Measurements from ENCODE around the gene NELL2.

NELL2 gene

DNA sequence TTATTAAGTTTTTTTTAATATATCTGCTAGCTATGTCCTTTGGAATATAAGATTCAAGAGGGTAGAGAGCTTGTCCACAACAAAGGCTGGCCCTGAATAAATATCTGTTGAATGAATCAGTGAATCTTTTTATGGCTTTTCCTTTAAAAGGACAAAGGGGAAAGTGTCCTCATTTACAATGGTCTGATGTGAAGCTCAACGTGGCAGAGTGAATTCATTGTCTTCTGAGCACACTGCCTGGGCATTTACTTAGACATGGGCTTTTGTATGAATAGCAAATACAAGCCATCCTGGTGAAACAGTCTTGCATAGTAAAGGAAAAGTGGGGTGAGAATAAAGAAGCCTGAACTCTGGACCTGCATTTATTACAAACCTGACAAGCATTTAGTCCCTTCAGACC, 201.2 kb downstream of the NELL2 start:
- 0 to 11% methylated on average over 1 of the region's 1 CpG for WGBS, 2 experiments
- peaks cover 3% of the 10 kb centered on the region for H3K36me3 ChIP-seq (ENCODE audit: control insufficient read depth, insufficient read depth, low read length)
- no peak overlapping the region for H3K4me3 ChIP-seq (ENCODE audit: insufficient read depth, low read depth, low read length)

DNA sequence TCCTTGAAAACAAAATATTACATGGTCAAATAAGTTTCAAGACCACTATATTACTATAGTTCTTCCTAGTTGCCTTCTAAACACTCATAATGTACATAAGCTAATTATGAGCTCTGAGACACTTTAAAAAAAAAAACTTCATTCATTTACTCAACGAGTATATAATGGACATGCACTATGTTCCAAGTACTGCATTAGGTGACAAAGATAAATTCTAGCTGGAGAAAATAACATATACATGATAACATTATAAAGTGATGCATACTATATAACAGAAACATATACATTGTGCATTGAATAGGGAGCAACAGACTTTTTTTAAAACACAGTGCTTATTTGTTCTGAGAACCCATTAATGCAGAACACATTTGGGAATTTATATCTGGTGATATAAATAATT, 202.3 kb downstream of the NELL2 start:
- Histone ChIP-seq H3K27me3 (ENCODE audit: control insufficient read depth, insufficient read depth, low read length, poor library complexity, severe bottlenecking) (no peaks in the 10 kb centered on the region), H3K4me1 (ENCODE audit: control insufficient read depth, insufficient read depth, low read length) (peaks cover 11% of the 10 kb centered on the region), H3K27ac (ENCODE audit: insufficient read depth, low read depth, low read length, poor library complexity, severe bottlenecking) (no peak overlapping the region), H3K9me3 (ENCODE audit: control insufficient read depth, low read length) (no peaks in the 10 kb centered on the region), H3K36me3 (ENCODE audit: control insufficient read depth, insufficient read depth, low read length) (peaks cover 3% of the 10 kb centered on the region), H3K4me3 (ENCODE audit: insufficient read depth, low read depth, low read length) (no peak overlapping the region)
- 80% methylated on average over 1 of the region's 1 CpG; no CpG with 5 or more reads in 1 of the 2 experiments for WGBS, 2 experiments

More for the DNA sequence above, 201.2 kb downstream of the NELL2 start:
- Histone ChIP-seq H3K27me3 (ENCODE audit: control insufficient read depth, insufficient read depth, low read length, poor library complexity, severe bottlenecking) (no peaks in the 10 kb centered on the region), H3K27ac (ENCODE audit: insufficient read depth, low read depth, low read length, poor library complexity, severe bottlenecking) (no peak overlapping the region), H3K4me1 (ENCODE audit: control insufficient read depth, insufficient read depth, low read length) (peaks cover 11% of the 10 kb centered on the region), H3K9me3 (ENCODE audit: control insufficient read depth, low read length) (no peaks in the 10 kb centered on the region)

DNA sequence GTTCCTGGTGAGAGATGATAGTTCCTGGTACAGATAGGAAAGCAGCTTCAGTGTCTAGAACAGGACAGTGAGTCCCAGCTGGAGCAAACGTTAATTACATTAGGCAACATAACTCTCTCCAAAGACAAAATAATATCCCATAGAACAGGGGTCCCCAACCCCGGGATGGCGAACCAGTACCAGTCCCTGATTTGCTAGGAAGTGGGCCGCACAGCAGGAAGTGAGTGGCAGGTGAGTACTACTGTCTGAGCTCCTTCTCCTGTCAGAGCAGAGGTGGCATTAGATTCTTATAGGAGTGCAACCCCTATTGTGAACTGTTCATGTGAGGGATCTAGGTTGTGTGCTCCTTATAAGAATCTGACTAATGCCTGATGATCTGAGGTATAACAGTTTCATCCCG, 204.1 kb downstream of the NELL2 start:
- peaks cover 3% of the 10 kb centered on the region for H3K36me3 ChIP-seq (ENCODE audit: control insufficient read depth, insufficient read depth, low read length)
- 94 to 96% methylated on average over 5 of the region's 5 CpGs for WGBS, 2 experiments
- no peaks in the 10 kb centered on the region for H3K27me3 ChIP-seq (ENCODE audit: control insufficient read depth, insufficient read depth, low read length, poor library complexity, severe bottlenecking)
- H3K9me3 ChIP-seq (ENCODE audit: control insufficient read depth, low read length), result no peaks in the 10 kb centered on the region
- no peak overlapping the region for H3K4me3 ChIP-seq (ENCODE audit: insufficient read depth, low read depth, low read length)
- no peak overlapping the region for H3K27ac ChIP-seq (ENCODE audit: insufficient read depth, low read depth, low read length, poor library complexity, severe bottlenecking)
- peaks cover 11% of the 10 kb centered on the region for H3K4me1 ChIP-seq (ENCODE audit: control insufficient read depth, insufficient read depth, low read length)

DNA sequence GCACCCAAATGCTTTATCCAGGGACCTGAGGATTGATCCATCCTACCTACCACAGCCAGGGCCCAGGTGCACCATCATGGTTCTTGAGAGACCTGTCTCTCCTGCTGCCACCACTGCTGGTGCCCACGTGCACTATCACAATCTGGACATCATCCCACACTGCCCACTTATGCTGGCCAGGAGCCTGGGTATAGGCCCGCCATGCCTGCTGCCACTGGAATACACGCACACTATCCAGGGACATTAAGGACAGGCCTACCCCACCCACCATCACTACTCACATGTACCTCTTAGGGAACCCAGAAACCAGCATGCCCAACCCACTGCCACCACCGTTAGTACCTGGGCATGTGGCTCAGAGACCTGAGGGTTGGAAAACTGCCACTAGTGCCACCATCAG, 207.7 kb downstream of the NELL2 start:
- no peaks in the 10 kb centered on the region for H3K9me3 ChIP-seq (ENCODE audit: control insufficient read depth, low read length)
- no peak overlapping the region for H3K4me3 ChIP-seq (ENCODE audit: insufficient read depth, low read depth, low read length)
- peaks cover 3% of the 10 kb centered on the region for H3K36me3 ChIP-seq (ENCODE audit: control insufficient read depth, insufficient read depth, low read length)
- no peaks in the 10 kb centered on the region for H3K27me3 ChIP-seq (ENCODE audit: control insufficient read depth, insufficient read depth, low read length, poor library complexity, severe bottlenecking)
- WGBS, 2 experiments, result 94 to 97% methylated on average over 4 of the region's 4 CpGs
- no peak overlapping the region for H3K27ac ChIP-seq (ENCODE audit: insufficient read depth, low read depth, low read length, poor library complexity, severe bottlenecking)
- H3K4me1 ChIP-seq (ENCODE audit: control insufficient read depth, insufficient read depth, low read length), result no peaks in the 10 kb centered on the region

DNA sequence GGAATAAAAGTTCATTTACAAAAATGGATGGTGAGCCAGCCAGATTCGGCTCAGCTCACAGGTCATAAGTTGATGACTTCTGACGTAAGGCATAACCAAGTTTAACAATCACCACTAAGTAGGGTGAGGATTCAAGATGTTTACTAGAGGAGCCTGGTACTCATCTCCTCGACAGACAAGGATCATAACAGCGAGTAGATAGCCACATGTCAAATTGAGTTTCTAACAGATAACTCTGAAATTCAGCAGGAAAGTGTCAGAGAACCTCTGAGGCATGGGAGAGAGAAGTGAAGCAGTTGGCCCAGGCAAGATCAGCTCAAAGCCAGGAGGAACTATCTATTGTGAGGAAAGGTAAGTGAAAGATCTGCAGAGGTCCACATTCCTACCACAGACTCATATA, 208.7 kb downstream of the NELL2 start:
- Histone ChIP-seq H3K36me3 (ENCODE audit: control insufficient read depth, insufficient read depth, low read length) (peaks cover 3% of the 10 kb centered on the region), H3K27ac (ENCODE audit: insufficient read depth, low read depth, low read length, poor library complexity, severe bottlenecking) (no peak overlapping the region), H3K4me1 (ENCODE audit: control insufficient read depth, insufficient read depth, low read length) (no peaks in the 10 kb centered on the region), H3K4me3 (ENCODE audit: insufficient read depth, low read depth, low read length) (no peak overlapping the region), H3K27me3 (ENCODE audit: control insufficient read depth, insufficient read depth, low read length, poor library complexity, severe bottlenecking) (no peaks in the 10 kb centered on the region), H3K9me3 (ENCODE audit: control insufficient read depth, low read length) (no peaks in the 10 kb centered on the region)
- 96% methylated on average over 4 of the region's 4 CpGs for WGBS, 2 experiments

DNA sequence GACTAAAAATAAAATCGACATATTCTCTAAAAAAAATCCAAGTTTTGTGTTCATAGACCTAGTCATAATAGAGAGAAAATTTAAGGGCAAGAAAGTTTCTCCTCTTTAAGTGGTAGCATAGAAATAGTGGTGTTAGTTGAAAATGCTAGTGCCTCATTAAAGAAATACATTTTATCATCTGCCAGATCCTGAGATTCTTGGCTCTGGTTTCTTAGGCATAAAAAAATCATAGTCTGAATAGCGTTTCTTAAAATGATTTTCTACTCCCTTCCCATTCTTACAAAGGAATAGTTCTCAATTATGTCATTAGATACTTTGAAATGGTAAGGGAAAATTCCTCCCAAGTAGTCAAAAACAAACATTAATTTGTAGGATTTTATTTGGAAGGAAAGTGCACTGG, 212.8 kb downstream of the NELL2 start:
- Histone ChIP-seq H3K36me3 (ENCODE audit: control insufficient read depth, insufficient read depth, low read length) (no peaks in the 10 kb centered on the region), H3K4me1 (ENCODE audit: control insufficient read depth, insufficient read depth, low read length) (no peaks in the 10 kb centered on the region), H3K4me3 (ENCODE audit: insufficient read depth, low read depth, low read length) (no peak overlapping the region), H3K27me3 (ENCODE audit: control insufficient read depth, insufficient read depth, low read length, poor library complexity, severe bottlenecking) (no peaks in the 10 kb centered on the region), H3K9me3 (ENCODE audit: control insufficient read depth, low read length) (no peaks in the 10 kb centered on the region), H3K27ac (ENCODE audit: insufficient read depth, low read depth, low read length, poor library complexity, severe bottlenecking) (no peak overlapping the region)
- 100% methylated on average over 2 of the region's 2 CpGs; no CpG with 5 or more reads in 1 of the 2 experiments for WGBS, 2 experiments

DNA sequence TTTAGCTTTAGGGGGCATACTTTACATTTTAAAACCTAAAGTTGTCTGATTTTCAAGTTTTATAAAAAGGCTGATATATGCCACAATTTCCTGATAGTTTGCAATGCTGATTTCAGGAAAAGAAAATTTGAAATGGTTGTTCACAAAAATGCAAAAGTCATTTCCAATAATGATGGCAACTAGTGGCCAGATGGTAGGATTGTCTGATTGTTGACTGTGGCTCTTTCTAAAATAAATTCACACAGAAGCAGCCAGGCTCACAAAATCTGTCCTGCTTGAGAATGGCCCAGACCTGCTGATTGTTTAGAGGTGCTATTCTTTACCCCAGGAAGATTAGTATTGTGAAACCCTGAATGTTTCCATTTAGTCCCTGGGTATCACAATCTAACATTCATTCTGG, 220.3 kb downstream of the NELL2 start:
- Histone ChIP-seq H3K9me3 (ENCODE audit: control insufficient read depth, low read length) (no peaks in the 10 kb centered on the region), H3K4me3 (ENCODE audit: insufficient read depth, low read depth, low read length) (no peak overlapping the region), H3K36me3 (ENCODE audit: control insufficient read depth, insufficient read depth, low read length) (no peaks in the 10 kb centered on the region), H3K27me3 (ENCODE audit: control insufficient read depth, insufficient read depth, low read length, poor library complexity, severe bottlenecking) (no peaks in the 10 kb centered on the region), H3K4me1 (ENCODE audit: control insufficient read depth, insufficient read depth, low read length) (peaks cover 9% of the 10 kb centered on the region), H3K27ac (ENCODE audit: insufficient read depth, low read depth, low read length, poor library complexity, severe bottlenecking) (no peak overlapping the region)

DNA sequence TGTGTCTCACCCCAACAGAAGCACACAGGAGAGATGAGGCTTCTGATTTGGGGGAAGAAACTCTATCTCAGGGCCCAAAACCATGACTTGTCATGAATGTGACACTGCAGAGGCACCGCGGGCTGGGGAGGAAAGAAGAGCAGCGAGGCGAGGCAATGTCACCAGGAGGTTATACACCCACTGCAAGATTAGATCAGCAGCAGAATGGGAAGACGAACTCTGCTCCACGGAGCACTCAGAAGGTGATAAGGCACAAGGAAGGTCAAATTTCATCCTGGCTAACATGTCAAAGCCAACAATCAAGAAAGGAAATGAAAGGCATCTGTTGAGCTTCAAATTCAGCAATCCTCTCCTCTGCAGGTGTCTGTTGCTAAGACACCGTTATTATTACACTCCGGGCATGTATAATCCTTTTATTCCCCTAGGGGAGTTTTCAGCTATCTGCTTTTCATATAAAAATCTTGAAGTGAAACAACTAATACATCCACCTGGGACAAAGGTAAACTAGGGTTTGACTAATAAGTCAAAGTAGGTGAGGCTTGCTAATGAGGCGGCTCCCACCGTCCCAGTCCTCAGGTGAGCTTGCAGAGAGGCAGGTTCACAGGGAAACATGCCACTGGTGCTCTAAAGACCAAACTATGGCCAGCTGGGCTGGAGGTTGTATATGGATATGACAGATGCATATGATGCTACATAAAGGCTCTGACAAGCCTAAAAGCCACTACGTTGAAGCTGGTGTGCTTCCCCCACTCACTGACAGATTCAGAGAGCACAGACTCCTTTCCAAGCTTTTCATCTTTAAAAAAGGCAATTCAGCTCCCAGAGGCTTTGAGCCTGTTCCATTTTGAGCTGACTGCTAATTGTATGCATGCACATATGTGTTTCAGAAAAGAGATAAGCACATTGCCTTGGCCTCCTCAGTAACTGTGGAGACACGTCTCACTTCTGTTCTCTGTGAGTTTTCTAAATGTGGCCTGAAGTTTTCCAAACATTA, 221.2 kb downstream of the NELL2 start:
- H3K27me3 ChIP-seq (ENCODE audit: control insufficient read depth, insufficient read depth, low read length, poor library complexity, severe bottlenecking), result no peaks in the 10 kb centered on the region
- no peak overlapping the region for H3K4me3 ChIP-seq (ENCODE audit: insufficient read depth, low read depth, low read length)
- H3K9me3 ChIP-seq (ENCODE audit: control insufficient read depth, low read length), result no peaks in the 10 kb centered on the region
- 53 to 54% methylated on average over 12 of the region's 12 CpGs for WGBS, 2 experiments
- peak overlapping the region; percentile 47 for H3K27ac ChIP-seq (ENCODE audit: insufficient read depth, low read depth, low read length, poor library complexity, severe bottlenecking)
- H3K36me3 ChIP-seq (ENCODE audit: control insufficient read depth, insufficient read depth, low read length), result no peaks in the 10 kb centered on the region
- H3K4me1 ChIP-seq (ENCODE audit: control insufficient read depth, insufficient read depth, low read length), result peaks cover 9% of the 10 kb centered on the region

DNA sequence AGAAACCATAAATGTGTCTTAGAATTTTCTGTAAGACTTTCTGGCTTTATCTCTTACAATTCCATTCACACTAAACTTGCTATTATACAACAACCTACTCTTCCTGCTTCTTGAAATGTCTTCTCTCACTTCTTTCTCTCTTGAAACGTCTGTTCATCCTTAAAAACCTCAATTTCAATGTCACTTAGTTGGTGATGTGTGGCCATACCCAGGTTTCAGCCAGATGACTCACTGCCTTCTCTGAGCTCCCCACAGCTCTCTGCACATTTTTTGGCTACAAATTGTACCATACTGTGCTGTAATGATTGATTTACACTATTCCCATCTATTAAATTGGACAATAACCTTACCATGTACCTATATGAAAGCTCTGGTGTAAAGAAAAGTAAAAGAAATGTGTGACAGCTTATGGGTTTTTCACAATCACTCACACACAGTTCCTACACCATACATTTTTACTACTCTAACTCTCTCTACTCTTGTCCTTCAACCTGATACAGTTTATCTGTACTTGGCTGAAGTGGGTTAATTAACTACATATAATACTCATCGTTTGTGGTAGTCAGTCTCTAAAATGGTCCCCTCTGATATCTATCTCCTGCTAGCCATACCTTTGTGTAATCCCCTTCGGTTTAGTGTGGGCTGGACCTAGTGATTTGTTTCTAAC, 222.1 kb downstream of the NELL2 start:
- Histone ChIP-seq H3K4me3 (ENCODE audit: insufficient read depth, low read depth, low read length) (no peak overlapping the region), H3K27me3 (ENCODE audit: control insufficient read depth, insufficient read depth, low read length, poor library complexity, severe bottlenecking) (no peaks in the 10 kb centered on the region), H3K4me1 (ENCODE audit: control insufficient read depth, insufficient read depth, low read length) (peaks cover 9% of the 10 kb centered on the region), H3K36me3 (ENCODE audit: control insufficient read depth, insufficient read depth, low read length) (no peaks in the 10 kb centered on the region), H3K27ac (ENCODE audit: insufficient read depth, low read depth, low read length, poor library complexity, severe bottlenecking) (no peak overlapping the region), H3K9me3 (ENCODE audit: control insufficient read depth, low read length) (no peaks in the 10 kb centered on the region)
- WGBS, 2 experiments, result 81 to 85% methylated on average over 3 of the region's 3 CpGs

DNA sequence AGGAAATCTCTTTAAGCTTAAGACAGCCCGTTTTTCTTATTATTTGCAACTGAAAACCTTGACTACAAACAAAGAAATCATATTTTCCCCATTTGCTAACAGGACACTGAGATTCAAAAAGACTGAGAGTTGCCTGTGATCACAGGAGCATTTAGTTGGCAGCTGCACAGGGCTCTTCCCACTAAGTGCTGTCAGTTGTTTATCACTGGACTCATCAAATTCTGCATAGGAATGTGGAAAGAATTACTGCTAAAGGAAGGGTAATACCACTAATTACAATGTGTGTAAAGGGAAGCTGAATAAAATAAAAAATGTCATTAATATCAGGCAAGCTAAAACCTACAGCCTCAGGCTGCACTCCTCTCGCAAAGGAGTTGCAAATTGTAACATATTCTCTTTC, 226.4 kb downstream of the NELL2 start:
- H3K4me1 ChIP-seq (ENCODE audit: control insufficient read depth, insufficient read depth, low read length), result peaks cover 3% of the 10 kb centered on the region
- no peak overlapping the region for H3K27ac ChIP-seq (ENCODE audit: insufficient read depth, low read depth, low read length, poor library complexity, severe bottlenecking)
- H3K4me3 ChIP-seq (ENCODE audit: insufficient read depth, low read depth, low read length), result no peak overlapping the region
- WGBS, 2 experiments, result 84 to 90% methylated on average over 2 of the region's 2 CpGs
- H3K9me3 ChIP-seq (ENCODE audit: control insufficient read depth, low read length), result no peaks in the 10 kb centered on the region
- no peaks in the 10 kb centered on the region for H3K36me3 ChIP-seq (ENCODE audit: control insufficient read depth, insufficient read depth, low read length)
- no peaks in the 10 kb centered on the region for H3K27me3 ChIP-seq (ENCODE audit: control insufficient read depth, insufficient read depth, low read length, poor library complexity, severe bottlenecking)

Measured in ectodermal cell (in vitro differentiated cells).